DOHH2 (cell line): Measurements from ENCODE around the gene DHRS3.

Experiments used
- H3F3A ChIP-seq: fragments of 200-600 bp; sonication (generic), shearing (Covaris generic); 2 replicates; pipeline ENCODE4 v1.6.0; 2016; ENCODE audit warnings: antibody characterized with exemption, mild to moderate bottlenecking; ENCODE audit not compliant: control insufficient read depth, insufficient read depth
- H3K27ac ChIP-seq: fragments of 200-600 bp; sonication (generic); 2 replicates; pipeline ENCODE4 v1.5.1; 2014; ENCODE audit warnings: low read depth, mild to moderate bottlenecking, low read length, moderate library complexity
- H3K27me3 ChIP-seq: fragments of 200-600 bp; sonication (generic); 2 replicates; pipeline ENCODE4 v1.6.1; 2014; ENCODE audit warnings: mild to moderate bottlenecking, low read length, mixed read lengths; ENCODE audit not compliant: control insufficient read depth
- H3K36me3 ChIP-seq: fragments of 200-600 bp; sonication (generic); 2 replicates; pipeline ENCODE4 v1.6.1; 2014; ENCODE audit warnings: mild to moderate bottlenecking, low read length, moderate library complexity, mixed read lengths; ENCODE audit not compliant: control insufficient read depth
- H3K4me1 ChIP-seq: fragments of 200-600 bp; sonication (generic); 2 replicates; pipeline ENCODE4 v1.6.1; 2014; ENCODE audit warnings: mild to moderate bottlenecking, low read length, mixed read lengths; ENCODE audit not compliant: control insufficient read depth
- H3K4me2 ChIP-seq: fragments of 200-600 bp; sonication (generic); 2 replicates; pipeline ENCODE4 v1.6.0; 2014; ENCODE audit warnings: mild to moderate bottlenecking, low read length, moderate library complexity
- H3K4me3 ChIP-seq: fragments of 200-600 bp; sonication (generic); 2 replicates; pipeline ENCODE4 v1.5.1; 2014; ENCODE audit warnings: mild to moderate bottlenecking, low read length, mixed read lengths
- H3K79me2 ChIP-seq: fragments of 200-600 bp; sonication (generic); 2 replicates; pipeline ENCODE4 v1.6.1; 2014; ENCODE audit warnings: mild to moderate bottlenecking, low read length, mixed read lengths; ENCODE audit not compliant: control insufficient read depth
- H3K9me2 ChIP-seq: fragments of 200-600 bp; sonication (generic); replicated peaks from 2 replicates; pipeline ENCODE4 v1.6.1; 2014; ENCODE audit warnings: mild to moderate bottlenecking, low read length, mixed read lengths; ENCODE audit not compliant: control insufficient read depth
- H3K9me3 ChIP-seq: fragments of 200-600 bp; sonication (generic); 2 replicates; pipeline ENCODE4 v1.6.1; 2014; ENCODE audit warnings: antibody characterized with exemption, low read length, mixed read lengths; ENCODE audit not compliant: control insufficient read depth, insufficient read depth
- H4K20me1 ChIP-seq: fragments of 200-600 bp; sonication (generic); 2 replicates; pipeline ENCODE4 v1.6.0; 2014; ENCODE audit warnings: low read depth, mild to moderate bottlenecking, antibody characterized with exemption, low read length, moderate library complexity; ENCODE audit not compliant: control insufficient read depth, insufficient read depth
- EZH2phosphoT487 ChIP-seq: fragments of 200-600 bp; sonication (generic); IDR thresholded peaks from 2 replicates; pipeline ENCODE4 v1.6.1; 2017; ENCODE audit warnings: borderline replicate concordance, mild to moderate bottlenecking, antibody characterized with exemption, low read length, moderate library complexity, mixed read lengths
- TF ChIP-seq, protein P1 (sequence below): fragments of 200-600 bp; sonication (generic); IDR thresholded peaks from one replicate; pipeline ENCODE4 v1.5.1; 2014; ENCODE audit warnings: antibody characterized with exemption, mild to moderate bottlenecking, low read depth, low read length; ENCODE audit not compliant: poor library complexity, severe bottlenecking

DHRS3 gene

GRCh38 chr1:12583484-12583883 is 34.5 kb downstream of the DHRS3 start:
- no peak overlapping the region for H3K4me2 ChIP-seq
- no peaks in the 10 kb centered on the region for H3K4me1 ChIP-seq
- no peak overlapping the region for H3K4me3 ChIP-seq
- H3K36me3 ChIP-seq = no peaks in the 10 kb centered on the region
- no peaks in the 10 kb centered on the region for H3K9me2 ChIP-seq
- no peaks in the 10 kb centered on the region for H3F3A ChIP-seq
- H3K79me2 ChIP-seq = no peaks in the 10 kb centered on the region
- no peak overlapping the region for H3K27ac ChIP-seq
- no peaks in the 10 kb centered on the region for H3K9me3 ChIP-seq
- H4K20me1 ChIP-seq = no peaks in the 10 kb centered on the region
- H3K27me3 ChIP-seq = no peaks in the 10 kb centered on the region
- TF ChIP-seq, protein P1, sequence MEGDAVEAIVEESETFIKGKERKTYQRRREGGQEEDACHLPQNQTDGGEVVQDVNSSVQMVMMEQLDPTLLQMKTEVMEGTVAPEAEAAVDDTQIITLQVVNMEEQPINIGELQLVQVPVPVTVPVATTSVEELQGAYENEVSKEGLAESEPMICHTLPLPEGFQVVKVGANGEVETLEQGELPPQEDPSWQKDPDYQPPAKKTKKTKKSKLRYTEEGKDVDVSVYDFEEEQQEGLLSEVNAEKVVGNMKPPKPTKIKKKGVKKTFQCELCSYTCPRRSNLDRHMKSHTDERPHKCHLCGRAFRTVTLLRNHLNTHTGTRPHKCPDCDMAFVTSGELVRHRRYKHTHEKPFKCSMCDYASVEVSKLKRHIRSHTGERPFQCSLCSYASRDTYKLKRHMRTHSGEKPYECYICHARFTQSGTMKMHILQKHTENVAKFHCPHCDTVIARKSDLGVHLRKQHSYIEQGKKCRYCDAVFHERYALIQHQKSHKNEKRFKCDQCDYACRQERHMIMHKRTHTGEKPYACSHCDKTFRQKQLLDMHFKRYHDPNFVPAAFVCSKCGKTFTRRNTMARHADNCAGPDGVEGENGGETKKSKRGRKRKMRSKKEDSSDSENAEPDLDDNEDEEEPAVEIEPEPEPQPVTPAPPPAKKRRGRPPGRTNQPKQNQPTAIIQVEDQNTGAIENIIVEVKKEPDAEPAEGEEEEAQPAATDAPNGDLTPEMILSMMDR = no peak
- no peak for TF ChIP-seq EZH2phosphoT487

DNA sequence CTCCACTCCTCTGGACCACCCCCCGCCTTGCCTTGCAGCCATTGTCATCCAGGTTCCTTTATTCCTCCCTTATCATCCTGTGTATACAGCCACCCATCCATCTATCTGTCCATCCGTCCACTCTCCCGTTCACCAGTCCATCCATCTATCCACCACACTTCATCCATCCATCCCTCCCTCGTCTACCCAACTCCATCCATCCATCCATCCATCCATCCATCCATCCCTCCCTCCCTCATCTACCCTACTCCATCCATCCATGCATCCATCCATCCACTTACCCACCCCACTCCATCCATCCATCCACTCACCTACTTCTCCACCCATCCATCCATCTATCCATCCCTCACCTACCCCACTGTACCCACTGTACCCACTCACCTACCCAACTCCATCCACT is 35.4 kb downstream of the DHRS3 start:
- H3K4me1 ChIP-seq = no peaks in the 10 kb centered on the region
- no peaks in the 10 kb centered on the region for H3K79me2 ChIP-seq
- no peaks in the 10 kb centered on the region for H3K9me3 ChIP-seq
- no peak overlapping the region for H3K4me3 ChIP-seq
- H4K20me1 ChIP-seq = no peaks in the 10 kb centered on the region
- H3F3A ChIP-seq = no peaks in the 10 kb centered on the region
- no peak overlapping the region for H3K4me2 ChIP-seq
- H3K27ac ChIP-seq = no peak overlapping the region
- TF ChIP-seq EZH2phosphoT487 = no peak
- TF ChIP-seq, protein P1 = no peak
- H3K27me3 ChIP-seq = no peaks in the 10 kb centered on the region
- H3K36me3 ChIP-seq = no peaks in the 10 kb centered on the region
- H3K9me2 ChIP-seq = no peaks in the 10 kb centered on the region

GRCh38 chr1:12581179-12581578 is 36.8 kb downstream of the DHRS3 start:
- no peaks in the 10 kb centered on the region for H4K20me1 ChIP-seq
- no peaks in the 10 kb centered on the region for H3F3A ChIP-seq

More at GRCh38 chr1:12581179-12581578, 36.8 kb downstream of the DHRS3 start:
- Histone ChIP-seq H3K4me1 (no peaks in the 10 kb centered on the region), H3K27me3 (no peaks in the 10 kb centered on the region), H3K36me3 (no peaks in the 10 kb centered on the region), H3K9me2 (no peaks in the 10 kb centered on the region), H3K4me3 (no peak overlapping the region), H3K9me3 (no peaks in the 10 kb centered on the region), H3K4me2 (no peak overlapping the region), H3K79me2 (no peaks in the 10 kb centered on the region), H3K27ac (no peak overlapping the region)
- TF ChIP-seq, protein P1 = no peak
